ENCODE data around the gene DHX32. TPM values are rescaled to one million over a fixed set of nuclear protein-coding genes. Genes with fewer than 3 reads are reported as not detected.

The DHX32 gene
- total and polyA plus RNA-seq, 2 of the 4 experiments (the other 2 are of a cell fraction) = 15.6 to 27.8 TPM

DNA sequence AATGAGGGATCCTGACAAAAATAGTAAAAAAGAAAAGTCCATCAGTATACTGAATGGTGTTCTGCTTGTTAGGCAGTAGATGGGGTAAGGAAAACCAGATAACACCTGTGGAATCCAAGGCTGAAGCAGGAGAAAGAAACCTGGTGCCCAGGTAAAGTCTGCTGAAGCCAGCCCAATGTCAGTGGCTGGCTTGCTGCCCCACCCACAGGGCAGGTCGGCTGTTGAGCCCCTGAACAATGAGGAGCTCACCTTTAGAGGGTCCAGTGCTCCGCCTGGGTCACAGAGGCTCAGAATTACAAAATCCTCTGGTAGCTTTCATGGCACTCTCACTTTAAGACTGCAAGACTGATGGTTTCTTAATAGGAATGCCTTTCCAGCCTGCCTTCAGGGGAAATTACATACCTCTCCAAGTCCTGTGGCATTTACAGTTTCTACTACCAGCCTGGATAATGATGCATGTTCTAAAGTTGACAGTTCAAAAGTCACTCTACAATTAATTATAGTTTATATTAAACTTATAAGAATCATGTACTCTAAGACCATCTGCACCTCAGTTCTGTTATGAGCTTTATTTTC, 23.8 kb downstream of the DHX32 start:
- H2BK5ac ChIP-seq (ENCODE audit: low read depth, low read length, poor library complexity, severe bottlenecking) = no peak overlapping the region
- no peak overlapping the region for H2BK20ac ChIP-seq (ENCODE audit: low read depth, low read length)
- ATAC-seq (ENCODE audit: low read depth) = no peak
- no peaks in the 10 kb centered on the region for H3K27me3 ChIP-seq (ENCODE audit: control insufficient read depth, insufficient read depth, low read length)
- ChIA-PET CTCF (interaction anchor here (1.1 kb wide), 1 partner anchor 9 kb away, joined by 4 read pairs; no protein-coding TSS in a partner anchor), POLR2A (ENCODE audit: unreplicated experiment) (no interaction called here)
- no peak overlapping the region for H3K27ac ChIP-seq (ENCODE audit: insufficient read depth, low read length)
- peaks cover 15% of the 10 kb centered on the region for H3K36me3 ChIP-seq (ENCODE audit: control insufficient read depth, insufficient read depth, low read length)
- H3K23ac ChIP-seq (ENCODE audit: low read depth, low read length) = no peak overlapping the region
- no peak overlapping the region for H3K4ac ChIP-seq (ENCODE audit: low read depth, low read length)
- no peak overlapping the region for H3K9ac ChIP-seq (ENCODE audit: low read depth, low read length)
- no peaks in the 10 kb centered on the region for H3K9me3 ChIP-seq (ENCODE audit: control insufficient read depth, insufficient read depth, low read length)
- BruUV-seq (replicated peaks) = no TSS peak
- no peak overlapping the region for H3K18ac ChIP-seq (ENCODE audit: low read depth, low read length)
- H2BK15ac ChIP-seq (ENCODE audit: low read depth, low read length) = no peak overlapping the region
- H3K4me2 ChIP-seq (ENCODE audit: low read depth, low read length) = no peak overlapping the region
- H2AK5ac ChIP-seq (ENCODE audit: low read depth, low read length) = no peak overlapping the region
- no peaks in the 10 kb centered on the region for H3K4me1 ChIP-seq (ENCODE audit: control insufficient read depth, insufficient read depth, low read length)
- H2BK120ac ChIP-seq (ENCODE audit: low read depth, low read length) = no peak overlapping the region
- 40% methylated on average over 1 of the region's 2 CpGs; no CpG with 5 or more reads in 1 of the 2 experiments for WGBS, 2 experiments (ENCODE audit: extremely low coverage in 2 of 2, insufficient read length in 1 of 2)
- H2AK9ac ChIP-seq (replicated peaks; ENCODE audit: low read depth, low read length, poor library complexity) = no peak overlapping the region
- H2AFZ ChIP-seq (replicated peaks; ENCODE audit: low read length, poor library complexity) = no peak overlapping the region
- H4K8ac ChIP-seq (ENCODE audit: low read depth in 2 of 2, low read length in 2 of 2) = no peak overlapping the region
- dilution Hi-C loops (cut with HindIII; ENCODE audit: low sequenced_read_pairs, unreplicated experiment) (no loop called here), intact Hi-C loops (cut with micrococcal nuclease) (no loop called here), in situ Hi-C loops (cut with MboI; ENCODE audit: low sequenced_read_pairs) (no loop called here)
- no peak overlapping the region for H3K4me3 ChIP-seq (ENCODE audit: insufficient read depth, low read depth, low read length)
- H4K91ac ChIP-seq (ENCODE audit: insufficient read depth, low read depth, low read length) = no peak overlapping the region
- H3K56ac ChIP-seq (ENCODE audit: extremely low read depth, insufficient read depth, low read length) = no peak overlapping the region
- TF ChIP-seq NFE2L2 (IDR thresholded peaks at IDR 0.05; ENCODE audit: low read depth, low read length) (no peak), POLR2A (IDR thresholded peaks at IDR 0.05; ENCODE audit: low read depth, low read length) (no peak), RCOR1 (IDR thresholded peaks at IDR 0.05; ENCODE audit: insufficient replicate concordance, low read length) (no peak)
- TF ChIP-seq, protein P1, sequence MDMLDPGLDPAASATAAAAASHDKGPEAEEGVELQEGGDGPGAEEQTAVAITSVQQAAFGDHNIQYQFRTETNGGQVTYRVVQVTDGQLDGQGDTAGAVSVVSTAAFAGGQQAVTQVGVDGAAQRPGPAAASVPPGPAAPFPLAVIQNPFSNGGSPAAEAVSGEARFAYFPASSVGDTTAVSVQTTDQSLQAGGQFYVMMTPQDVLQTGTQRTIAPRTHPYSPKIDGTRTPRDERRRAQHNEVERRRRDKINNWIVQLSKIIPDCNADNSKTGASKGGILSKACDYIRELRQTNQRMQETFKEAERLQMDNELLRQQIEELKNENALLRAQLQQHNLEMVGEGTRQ (IDR thresholded peaks at IDR 0.05; ENCODE audit: low read depth, low read length) = no peak
- H4K20me1 ChIP-seq (ENCODE audit: insufficient read depth, low read length) = no peaks in the 10 kb centered on the region
- no peak overlapping the region for H4K5ac ChIP-seq (ENCODE audit: low read depth, low read length)
- H3K79me1 ChIP-seq (ENCODE audit: low read depth in 1 of 2, low read length in 2 of 2) = no peaks in the 10 kb centered on the region; a peak in 1 of 4 replicates
- no peaks in the 10 kb centered on the region for H3K9me1 ChIP-seq (ENCODE audit: insufficient read depth, low read length)
- no peak for DNase-seq
- no peak overlapping the region for H3K14ac ChIP-seq (replicated peaks; ENCODE audit: low read depth, low read length)

All from IMR-90 (cell line).